Right lobe of liver (tissue), 4 donors: Measurements from ENCODE around the gene CALY.

ENCODE experiments used
- POLR2A ChIP-seq: fragments of 450-650 bp; IDR thresholded peaks from one replicate; pipeline ENCODE4 v1.6.1; 2017; ENCODE audit warnings: antibody characterized with exemption, mild to moderate bottlenecking
- TF ChIP-seq, protein P1 (sequence below), 4 donors: fragments of 200-600 bp in 3 of 4; fragments of 450-650 bp in 1 of 4; IDR thresholded peaks; one replicate each; pipeline versions ENCODE4 v1.5.1 to v1.8.0; 2016 to 2022; ENCODE audit warnings: antibody characterized with exemption in 4 of 4, mild to moderate bottlenecking in 2 of 4
- donor health status: DM: no; HTN: no; CAD: no.
- donor health status: DM: no; HTN: no; CAD: no.
- donor health status: DM: no; HTN: yes; CAD: no.

GRCh38 chr10:133335246-133336117 is 1.2 kb downstream of the CALY start:
- TF ChIP-seq, protein P1, sequence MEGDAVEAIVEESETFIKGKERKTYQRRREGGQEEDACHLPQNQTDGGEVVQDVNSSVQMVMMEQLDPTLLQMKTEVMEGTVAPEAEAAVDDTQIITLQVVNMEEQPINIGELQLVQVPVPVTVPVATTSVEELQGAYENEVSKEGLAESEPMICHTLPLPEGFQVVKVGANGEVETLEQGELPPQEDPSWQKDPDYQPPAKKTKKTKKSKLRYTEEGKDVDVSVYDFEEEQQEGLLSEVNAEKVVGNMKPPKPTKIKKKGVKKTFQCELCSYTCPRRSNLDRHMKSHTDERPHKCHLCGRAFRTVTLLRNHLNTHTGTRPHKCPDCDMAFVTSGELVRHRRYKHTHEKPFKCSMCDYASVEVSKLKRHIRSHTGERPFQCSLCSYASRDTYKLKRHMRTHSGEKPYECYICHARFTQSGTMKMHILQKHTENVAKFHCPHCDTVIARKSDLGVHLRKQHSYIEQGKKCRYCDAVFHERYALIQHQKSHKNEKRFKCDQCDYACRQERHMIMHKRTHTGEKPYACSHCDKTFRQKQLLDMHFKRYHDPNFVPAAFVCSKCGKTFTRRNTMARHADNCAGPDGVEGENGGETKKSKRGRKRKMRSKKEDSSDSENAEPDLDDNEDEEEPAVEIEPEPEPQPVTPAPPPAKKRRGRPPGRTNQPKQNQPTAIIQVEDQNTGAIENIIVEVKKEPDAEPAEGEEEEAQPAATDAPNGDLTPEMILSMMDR (IDR thresholded peaks at IDR 0.05), result no peak
- TF ChIP-seq POLR2A, result no peak
